ENCODE results near the gene AHSA1. TPM values are rescaled to one million over a fixed set of nuclear protein-coding genes. Genes with fewer than 3 reads are reported as not detected.

AHSA1 gene
- total and polyA plus RNA-seq, 10 of the 15 experiments (the other 5 are each of a cell fraction or from before 2014, with no cell fraction given): 51.8 to 295 (median 201) TPM

DNA sequence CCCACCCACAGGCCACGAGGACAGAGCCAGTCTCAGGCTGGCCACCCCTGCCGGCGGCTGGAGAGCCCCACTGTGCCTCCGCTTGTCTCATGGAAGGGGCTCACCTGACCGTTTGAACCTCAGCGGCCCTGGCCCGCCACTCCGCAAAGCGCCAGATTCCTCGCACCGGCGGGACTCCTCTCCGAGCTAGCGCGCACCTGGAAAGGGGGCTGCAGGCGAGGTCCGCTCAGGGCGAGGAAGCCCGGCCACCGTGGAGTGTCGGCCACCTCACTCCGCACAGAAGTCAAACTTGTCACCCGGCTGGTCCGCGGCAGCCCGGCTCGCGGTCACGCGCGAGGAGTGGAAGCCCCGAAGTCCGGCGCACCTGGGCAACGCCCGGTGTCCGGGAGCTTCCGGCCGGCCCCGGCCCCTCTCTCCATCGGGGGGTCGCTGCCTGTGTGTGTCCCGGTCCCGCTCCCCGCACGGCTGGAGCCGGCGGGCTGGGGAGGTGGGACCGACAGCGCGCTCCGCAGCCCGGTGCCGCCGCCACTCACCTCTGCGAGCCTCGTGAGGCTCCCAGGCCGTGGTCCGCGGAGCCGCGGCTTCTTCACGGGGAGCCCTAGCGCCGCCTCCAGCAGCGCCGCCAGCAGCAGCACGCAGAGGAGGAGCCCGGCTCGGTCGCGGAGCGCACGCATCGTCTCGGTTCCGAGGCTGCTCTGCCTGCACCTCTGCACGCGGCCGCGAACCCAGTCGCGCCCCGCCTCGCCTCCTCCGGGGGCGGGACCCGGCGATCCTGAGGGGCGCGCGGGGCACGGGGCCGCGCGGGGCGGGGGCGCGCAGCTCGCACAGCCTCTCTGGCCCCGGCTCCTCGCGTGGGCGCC lies 40.5 kb downstream of the AHSA1 start, which contains the start of gene ISM2:
TSS of gene ISM2 (minus strand) at position 697 of the 860 bp plus-strand sequence. CDS start at position 674, 23 bp downstream.
- ChIA-PET POLR2A (no interaction called here), RAD21 (ENCODE audit: unreplicated experiment) (no interaction called here), CTCF (interaction anchor here (1.7 kb wide), 1 partner anchor 39 kb away, joined by 5 read pairs; no protein-coding TSS in a partner anchor), SMC1A (ENCODE audit: uncharacterized antibody, unreplicated experiment) (no interaction called here)
- BruUV-seq (replicated peaks): no TSS peak
- peak within 1 kb of the TSS; percentile 63 for H3K4me3 ChIP-seq
- H3K36me3 ChIP-seq (ENCODE audit: control insufficient read depth in 2 of 2, insufficient read depth in 2 of 2, low read length in 1 of 2): no peaks in the 10 kb centered on the region
- TF ChIP-seq RCOR1 (conservative IDR thresholded peaks at IDR 0.05; ENCODE audit: low read depth, low read length) (no peak), ZNF384 (IDR thresholded peaks at IDR 0.05; ENCODE audit: borderline replicate concordance, low read depth, low read length) (no peak), BHLHE40 (IDR thresholded peaks at IDR 0.05; ENCODE audit: borderline replicate concordance in 1 of 2, low read depth in 2 of 2, low read length in 1 of 2) (peak in 1 of 2 experiments; percentile 39; a peak in 1 of 4 replicates), HDAC6 (IDR thresholded peaks at IDR 0.05; ENCODE audit: unreplicated experiment) (peak; percentile 13), TCF12 (IDR thresholded peaks at IDR 0.05; ENCODE audit: low read depth, low read length) (no peak), RAD21 (IDR thresholded peaks at IDR 0.05; ENCODE audit: insufficient read depth, low read depth, low read length) (no peak), MXI1 (IDR thresholded peaks at IDR 0.05; ENCODE audit: low read depth, low read length) (no peak), TCF7 (IDR thresholded peaks at IDR 0.05; ENCODE audit: borderline replicate concordance) (no peak), EGR1 (IDR thresholded peaks at IDR 0.05; ENCODE audit: borderline replicate concordance in 1 of 2, low read depth in 2 of 2, low read length in 2 of 2) (0 out of 3 replicates have a peak, but pooled peaks of 1 of the 2 experiments have one; percentile 16), SREBF1 (IDR thresholded peaks at IDR 0.05; ENCODE audit: low read length) (no peak)
- TF ChIP-seq, protein P1, sequence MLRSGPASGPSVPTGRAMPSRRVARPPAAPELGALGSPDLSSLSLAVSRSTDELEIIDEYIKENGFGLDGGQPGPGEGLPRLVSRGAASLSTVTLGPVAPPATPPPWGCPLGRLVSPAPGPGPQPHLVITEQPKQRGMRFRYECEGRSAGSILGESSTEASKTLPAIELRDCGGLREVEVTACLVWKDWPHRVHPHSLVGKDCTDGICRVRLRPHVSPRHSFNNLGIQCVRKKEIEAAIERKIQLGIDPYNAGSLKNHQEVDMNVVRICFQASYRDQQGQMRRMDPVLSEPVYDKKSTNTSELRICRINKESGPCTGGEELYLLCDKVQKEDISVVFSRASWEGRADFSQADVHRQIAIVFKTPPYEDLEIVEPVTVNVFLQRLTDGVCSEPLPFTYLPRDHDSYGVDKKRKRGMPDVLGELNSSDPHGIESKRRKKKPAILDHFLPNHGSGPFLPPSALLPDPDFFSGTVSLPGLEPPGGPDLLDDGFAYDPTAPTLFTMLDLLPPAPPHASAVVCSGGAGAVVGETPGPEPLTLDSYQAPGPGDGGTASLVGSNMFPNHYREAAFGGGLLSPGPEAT (IDR thresholded peaks at IDR 0.05; ENCODE audit: low read depth): no peak
- TF ChIP-seq, protein P2, sequence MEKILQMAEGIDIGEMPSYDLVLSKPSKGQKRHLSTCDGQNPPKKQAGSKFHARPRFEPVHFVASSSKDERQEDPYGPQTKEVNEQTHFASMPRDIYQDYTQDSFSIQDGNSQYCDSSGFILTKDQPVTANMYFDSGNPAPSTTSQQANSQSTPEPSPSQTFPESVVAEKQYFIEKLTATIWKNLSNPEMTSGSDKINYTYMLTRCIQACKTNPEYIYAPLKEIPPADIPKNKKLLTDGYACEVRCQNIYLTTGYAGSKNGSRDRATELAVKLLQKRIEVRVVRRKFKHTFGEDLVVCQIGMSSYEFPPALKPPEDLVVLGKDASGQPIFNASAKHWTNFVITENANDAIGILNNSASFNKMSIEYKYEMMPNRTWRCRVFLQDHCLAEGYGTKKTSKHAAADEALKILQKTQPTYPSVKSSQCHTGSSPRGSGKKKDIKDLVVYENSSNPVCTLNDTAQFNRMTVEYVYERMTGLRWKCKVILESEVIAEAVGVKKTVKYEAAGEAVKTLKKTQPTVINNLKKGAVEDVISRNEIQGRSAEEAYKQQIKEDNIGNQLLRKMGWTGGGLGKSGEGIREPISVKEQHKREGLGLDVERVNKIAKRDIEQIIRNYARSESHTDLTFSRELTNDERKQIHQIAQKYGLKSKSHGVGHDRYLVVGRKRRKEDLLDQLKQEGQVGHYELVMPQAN (conservative IDR thresholded peaks at IDR 0.05): no peak
- TF ChIP-seq, protein P3, sequence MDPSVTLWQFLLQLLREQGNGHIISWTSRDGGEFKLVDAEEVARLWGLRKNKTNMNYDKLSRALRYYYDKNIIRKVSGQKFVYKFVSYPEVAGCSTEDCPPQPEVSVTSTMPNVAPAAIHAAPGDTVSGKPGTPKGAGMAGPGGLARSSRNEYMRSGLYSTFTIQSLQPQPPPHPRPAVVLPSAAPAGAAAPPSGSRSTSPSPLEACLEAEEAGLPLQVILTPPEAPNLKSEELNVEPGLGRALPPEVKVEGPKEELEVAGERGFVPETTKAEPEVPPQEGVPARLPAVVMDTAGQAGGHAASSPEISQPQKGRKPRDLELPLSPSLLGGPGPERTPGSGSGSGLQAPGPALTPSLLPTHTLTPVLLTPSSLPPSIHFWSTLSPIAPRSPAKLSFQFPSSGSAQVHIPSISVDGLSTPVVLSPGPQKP (IDR thresholded peaks at IDR 0.05; ENCODE audit: low read depth, low read length): no peak
- TF ChIP-seq, protein P4, sequence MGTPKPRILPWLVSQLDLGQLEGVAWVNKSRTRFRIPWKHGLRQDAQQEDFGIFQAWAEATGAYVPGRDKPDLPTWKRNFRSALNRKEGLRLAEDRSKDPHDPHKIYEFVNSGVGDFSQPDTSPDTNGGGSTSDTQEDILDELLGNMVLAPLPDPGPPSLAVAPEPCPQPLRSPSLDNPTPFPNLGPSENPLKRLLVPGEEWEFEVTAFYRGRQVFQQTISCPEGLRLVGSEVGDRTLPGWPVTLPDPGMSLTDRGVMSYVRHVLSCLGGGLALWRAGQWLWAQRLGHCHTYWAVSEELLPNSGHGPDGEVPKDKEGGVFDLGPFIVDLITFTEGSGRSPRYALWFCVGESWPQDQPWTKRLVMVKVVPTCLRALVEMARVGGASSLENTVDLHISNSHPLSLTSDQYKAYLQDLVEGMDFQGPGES (IDR thresholded peaks at IDR 0.05): no peak
- DNase-seq (ENCODE audit: low read depth, low spot score): no peak
- 8% methylated on average over 65 of the region's 104 CpGs for WGBS (ENCODE audit: insufficient coverage, insufficient replicate concordance, low lambda C conversion rate, missing lambda C conversion rate)
- ATAC-seq: peak; percentile 85
- H4K20me1 ChIP-seq (ENCODE audit: control insufficient read depth, insufficient read depth): no peaks in the 10 kb centered on the region
- H3K4me2 ChIP-seq (ENCODE audit: control insufficient read depth, insufficient read depth): peak within 1 kb of the TSS; percentile 100
- no peaks in the 10 kb centered on the region; the same call in 2 of the 3 replicates for H3K9me3 ChIP-seq (replicated peaks; ENCODE audit: control insufficient read depth, insufficient read depth, low read length)
- no peak within 1 kb of the TSS; the same call in 1 of the 2 replicates for H3K9ac ChIP-seq (ENCODE audit: control insufficient read depth, insufficient read depth, low read length)
- H2AFZ ChIP-seq (ENCODE audit: control insufficient read depth, low read depth, low read length): peak within 1 kb of the TSS; percentile 40
- in situ Hi-C loops (cut with MboI) (no loop called here), intact Hi-C loops (cut with micrococcal nuclease; ENCODE audit: unreplicated experiment) (no loop called here)
- peaks cover 8% of the 10 kb centered on the region in 2 experiments; a peak in 3 of 4 replicates for H3K27me3 ChIP-seq (replicated peaks in 1 of 2; ENCODE audit: control insufficient read depth in 2 of 2, insufficient read depth in 2 of 2, low read length in 1 of 2)
- H3K27ac ChIP-seq (ENCODE audit: control insufficient read depth, insufficient read depth): no peak within 1 kb of the TSS
- no peaks in the 10 kb centered on the region for H3K79me2 ChIP-seq (ENCODE audit: control insufficient read depth, insufficient read depth, low read length)
- H3K4me1 ChIP-seq (ENCODE audit: control insufficient read depth, insufficient read depth, low read length): peaks cover 11% of the 10 kb centered on the region
- FAIRE-seq: no peak

Measured in GM12878 (cell line).